Renal cortex interstitium (tissue), 11 donors: ENCODE measurements around the gene TRAPPC10. TPM values are rescaled to one million over a fixed set of nuclear protein-coding genes. Genes with fewer than 3 reads are reported as not detected.

Experiments
- DNase-seq, 11 donors: peaks; one replicate each; pipeline ENCODE4 v3.0.0-alpha.2; 2013; ENCODE audit warnings: low read depth in 9 of 11, low spot score in 4 of 11; ENCODE audit errors: extremely low read depth in 1 of 11
- polyA plus RNA-seq, 3 donors: library from polyadenylated mRNA; unstranded; fragments of 120-200 nt; gene quantifications; one replicate each; pipeline ENCODE4 v1.2.1, GENCODE V29; 2013; ENCODE audit not compliant: insufficient read length in 3 of 3

Gene TRAPPC10
- polyA plus RNA-seq, 3 donors, result 33.5 to 45.4 (median 41.9) TPM

GRCh38 chr21:44074315-44074958 is 62.3 kb downstream of the TRAPPC10 start:
- no peak for DNase-seq

GRCh38 chr21:44076316-44076715 is 64.2 kb downstream of the TRAPPC10 start:
- no peak for DNase-seq

DNA sequence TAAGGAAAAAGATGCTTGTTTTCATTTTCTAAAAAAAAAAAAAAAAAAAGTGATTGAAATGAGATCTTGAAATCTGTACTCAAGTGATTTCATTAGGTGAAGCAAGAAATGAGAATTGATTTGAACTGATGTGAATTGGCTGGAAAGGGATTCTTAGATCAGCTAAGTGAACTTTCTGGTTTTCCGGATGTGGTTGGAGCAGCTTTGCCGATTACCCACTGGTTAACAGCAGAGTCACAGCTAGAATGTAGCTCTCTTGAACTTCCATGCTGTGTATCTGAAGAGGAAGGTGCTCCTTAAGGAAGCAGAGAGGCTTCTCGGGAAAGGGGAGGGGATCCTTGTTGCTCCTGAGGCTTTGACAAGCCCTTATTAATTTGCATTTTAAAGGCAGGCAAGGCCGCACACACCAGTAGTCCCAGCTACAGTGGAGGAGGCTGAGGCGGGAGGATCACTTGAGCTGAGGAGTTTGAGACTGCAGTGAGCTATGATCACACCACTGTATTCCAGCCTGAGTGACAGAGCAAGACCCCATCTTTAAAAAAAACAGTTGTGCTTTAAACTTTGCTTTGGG is 66.4 kb downstream of the TRAPPC10 start:
- no peak for DNase-seq

DNA sequence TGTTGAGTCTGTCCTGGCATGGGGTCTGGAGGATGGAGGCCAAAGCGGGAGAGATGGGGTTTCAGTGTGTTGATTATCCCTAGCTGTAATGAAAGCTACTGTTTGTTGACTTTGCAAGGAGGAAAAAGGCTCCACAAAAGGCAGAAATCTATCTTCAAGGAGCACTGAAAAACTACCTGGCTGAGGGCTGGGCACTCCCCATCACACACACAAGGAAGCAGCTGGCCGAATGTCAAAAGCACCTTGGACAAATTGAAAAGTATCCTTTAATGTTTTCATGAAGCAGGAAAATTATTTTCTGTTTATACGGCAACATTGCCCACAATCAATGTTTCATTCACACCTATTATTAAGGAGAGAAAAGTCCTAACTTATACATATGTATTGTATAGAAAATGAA is 67.3 kb downstream of the TRAPPC10 start:
- DNase-seq, result no peak

DNA sequence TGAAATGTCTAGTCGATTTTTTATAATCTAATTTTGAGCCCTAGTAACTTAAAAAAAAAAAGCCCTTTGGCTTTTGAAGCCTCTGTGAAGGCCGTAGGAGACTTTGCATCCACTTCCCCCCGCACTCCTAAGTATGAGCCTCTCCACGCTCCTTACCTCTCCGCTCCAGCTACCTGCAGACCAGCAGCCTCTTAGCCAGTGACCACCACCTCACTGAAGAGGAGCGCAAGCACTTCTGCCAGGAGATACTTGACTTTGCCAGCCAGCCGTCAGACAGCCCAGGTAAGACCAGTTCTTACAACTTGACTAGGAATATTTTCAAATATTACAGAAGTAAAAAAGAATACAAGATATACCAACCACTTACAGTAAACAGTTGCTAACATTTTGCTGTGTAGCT is 67.7 kb downstream of the TRAPPC10 start:
- no peak for DNase-seq

DNA sequence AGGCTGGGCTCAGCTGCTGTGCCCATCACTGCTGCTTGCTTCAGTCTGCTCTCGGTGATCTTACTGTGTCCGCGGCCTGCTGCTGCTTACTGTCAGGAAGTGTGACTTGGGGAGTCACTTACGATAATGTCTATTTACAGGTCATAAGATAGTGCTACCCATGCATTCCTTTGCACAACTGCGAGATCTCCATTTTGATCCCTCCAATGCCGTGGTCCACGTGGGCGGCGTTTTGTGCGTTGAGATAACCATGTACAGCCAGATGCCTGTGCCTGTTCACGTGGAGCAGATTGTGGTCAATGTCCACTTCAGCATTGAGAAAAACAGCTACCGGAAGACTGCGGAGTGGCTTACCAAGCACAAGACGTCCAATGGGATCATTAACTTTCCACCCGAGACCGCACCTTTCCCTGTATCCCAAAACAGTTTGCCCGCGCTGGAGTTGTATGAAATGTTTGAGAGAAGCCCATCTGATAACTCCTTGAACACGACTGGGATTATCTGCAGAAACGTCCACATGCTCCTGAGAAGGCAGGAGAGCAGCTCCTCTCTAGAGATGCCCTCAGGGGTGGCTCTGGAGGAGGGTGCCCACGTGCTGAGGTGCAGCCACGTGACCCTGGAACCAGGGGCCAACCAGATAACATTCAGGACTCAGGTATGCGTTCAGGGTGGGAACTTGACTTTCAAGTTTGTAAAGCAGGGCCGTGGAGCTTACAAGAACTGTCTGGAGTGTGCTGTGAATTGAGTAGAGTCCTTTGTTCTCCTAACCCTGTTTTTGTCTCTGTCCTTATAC is 70.7 kb downstream of the TRAPPC10 start:
- no peak for DNase-seq

DNA sequence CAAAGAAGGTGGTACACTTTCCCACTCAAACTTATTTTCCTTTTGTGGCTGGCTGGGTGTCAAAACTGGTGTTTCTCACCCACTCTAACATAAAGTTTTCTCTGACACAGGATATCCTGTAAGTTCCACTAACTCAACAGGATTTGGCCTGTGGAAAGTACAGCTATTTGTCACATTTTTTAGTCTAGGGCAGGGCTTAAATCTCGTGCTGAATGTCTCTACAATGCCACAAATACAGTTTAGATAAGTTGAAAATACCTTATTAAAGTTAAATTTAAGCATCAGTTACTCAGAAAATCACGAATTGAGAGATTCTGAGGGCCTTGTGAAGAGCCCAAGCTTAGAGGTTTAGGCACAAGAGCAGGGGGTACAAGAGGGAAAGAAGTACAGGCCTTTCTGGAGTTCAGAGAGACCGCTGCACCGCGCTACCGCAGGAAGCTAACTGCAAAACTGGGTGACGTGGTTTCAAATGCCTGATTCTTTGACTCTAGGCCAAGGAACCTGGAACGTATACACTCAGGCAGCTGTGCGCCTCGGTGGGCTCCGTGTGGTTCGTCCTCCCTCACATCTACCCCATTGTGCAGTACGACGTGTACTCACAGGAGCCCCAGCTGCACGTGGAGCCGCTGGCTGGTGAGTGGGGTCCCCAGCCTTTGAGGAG is 71.7 kb downstream of the TRAPPC10 start:
- DNase-seq, result no peak

- no peak for DNase-seq
Measured at GRCh38 chr21:44084496-44085241, 72.6 kb downstream of the TRAPPC10 start.

GRCh38 chr21:44085491-44086321 is 73.6 kb downstream of the TRAPPC10 start:
- no peak for DNase-seq

GRCh38 chr21:44086636-44087425 is 74.7 kb downstream of the TRAPPC10 start:
- no peak for DNase-seq

GRCh38 chr21:44087426-44088400 is 75.6 kb downstream of the TRAPPC10 start:
- DNase-seq, result no peak

DNA sequence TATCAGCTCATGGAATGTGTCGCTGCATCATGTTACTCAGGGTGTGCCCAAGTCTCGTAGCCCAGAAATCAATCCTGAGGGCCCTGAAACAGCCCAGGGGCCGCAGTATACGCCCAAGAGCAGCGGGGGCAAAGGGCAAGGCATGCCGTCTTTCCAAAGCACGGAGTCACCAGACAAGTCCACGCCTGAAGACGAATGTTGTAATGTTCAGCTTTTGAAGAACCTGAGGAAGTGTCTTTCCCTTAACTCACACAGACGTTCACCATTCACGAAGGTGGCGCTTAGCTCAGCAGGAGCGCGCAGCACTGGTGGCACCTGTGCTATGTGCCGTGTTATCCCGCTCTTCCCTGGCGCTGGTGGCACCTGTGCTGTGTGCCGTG is 76.3 kb downstream of the TRAPPC10 start:
- DNase-seq, result no peak

DNA sequence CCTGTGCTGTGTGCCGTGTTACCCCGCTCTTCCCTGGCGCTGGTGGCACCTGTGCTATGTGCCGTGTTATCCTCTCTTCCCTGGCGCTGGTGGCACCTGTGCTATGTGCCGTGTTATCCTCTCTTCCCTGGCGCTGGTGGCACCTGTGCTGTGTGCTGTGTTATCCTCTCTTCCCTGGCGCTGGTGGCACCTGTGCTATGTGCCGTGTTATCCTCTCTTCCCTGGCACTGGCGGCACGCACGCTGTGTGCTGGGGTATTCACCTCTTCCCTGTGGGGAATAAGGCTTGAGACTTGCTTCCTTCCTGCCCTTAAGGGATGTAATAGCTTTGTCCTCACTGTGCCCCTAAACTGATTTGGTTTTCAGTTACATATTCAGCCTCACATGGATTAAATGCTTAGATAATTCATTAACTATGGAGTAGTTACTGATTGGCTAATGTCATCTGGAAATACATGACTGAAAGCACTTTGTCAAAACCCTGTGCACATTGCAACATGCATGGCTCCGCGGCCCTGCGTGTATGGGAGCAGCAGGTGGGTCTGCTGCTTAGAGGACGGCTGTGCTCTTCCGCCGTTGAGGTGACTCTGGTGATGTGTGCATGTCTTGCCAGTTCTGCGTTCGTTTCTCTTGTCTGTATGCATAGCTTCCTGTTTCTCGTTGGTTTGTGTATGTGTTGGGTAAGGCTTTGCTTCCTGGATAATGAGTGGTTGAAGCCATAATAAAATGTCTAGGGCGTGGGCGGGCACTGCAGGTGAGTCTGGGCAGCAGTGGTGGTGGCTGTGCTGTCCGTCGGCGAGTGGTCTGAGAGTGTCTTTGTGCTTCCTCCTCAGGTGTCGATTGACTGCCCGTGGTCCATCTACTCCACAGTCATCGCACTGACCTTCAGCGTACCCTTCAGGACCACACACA is 77.1 kb downstream of the TRAPPC10 start:
- DNase-seq, result peak in 8 of 11 donors; percentile 29 to 83 (median 48)

DNA sequence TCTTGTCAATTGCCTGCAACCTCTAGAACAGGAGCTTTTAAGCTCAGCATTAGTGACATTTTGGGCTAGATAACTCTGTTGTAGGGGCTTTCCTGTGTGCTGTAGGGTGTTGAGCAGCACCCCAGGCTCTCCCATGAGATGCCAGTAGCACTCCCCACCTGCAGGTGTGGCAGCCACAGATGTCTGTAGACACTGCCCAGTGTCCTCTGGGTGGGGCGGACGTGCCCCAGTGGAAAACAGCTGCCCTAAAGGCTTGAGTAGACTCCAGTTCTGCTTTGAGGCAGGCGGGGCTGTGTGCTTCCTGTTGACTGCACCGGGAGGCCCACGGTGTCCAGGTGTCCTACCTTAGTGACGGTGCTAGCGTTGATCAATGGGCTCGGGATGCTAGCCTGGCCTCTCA is 78.2 kb downstream of the TRAPPC10 start:
- DNase-seq, result no peak

- DNase-seq, result no peak
Measured at GRCh38 chr21:44092211-44092610, 80.1 kb downstream of the TRAPPC10 start.

GRCh38 chr21:44093761-44094160 is 81.7 kb downstream of the TRAPPC10 start:
- DNase-seq, result no peak
